Left lung (tissue), 10 donors: Measurements from ENCODE around the gene NMU. TPM values are rescaled to one million over a fixed set of nuclear protein-coding genes. Genes with fewer than 3 reads are reported as not detected.
"Not testable (repeated sequence)": the region's sequence is repeated elsewhere in the genome, so short reads cannot be mapped to it uniquely, and the experiment has no call there.

Experiments used
- ATAC-seq: fragments of 200-7000 bp; cut with Tn5 transposase; one replicate; pipeline ENCODE4 v1.9.1; 2020; ENCODE audit warnings: moderate library complexity
- DNase-seq, 4 donors: peaks; one replicate each; pipeline ENCODE4 v3.0.0-alpha.2; 2013 to 2020
- H3K27ac ChIP-seq, 2 donors: fragments of 200-600 bp; sonication (generic) in 1 of 2; one replicate each; pipeline versions ENCODE4 v1.5.0 to v1.8.0; 2020 to 2021
- H3K27me3 ChIP-seq, 2 donors: fragments of 200-600 bp; sonication (generic) in 1 of 2; one replicate each; pipeline versions ENCODE4 v1.5.0 to v1.8.0; 2020 to 2021
- H3K36me3 ChIP-seq, 2 donors: fragments of 200-600 bp; sonication (generic) in 1 of 2; one replicate each; pipeline versions ENCODE4 v1.5.0 to v1.8.0; 2020 to 2021
- H3K4me1 ChIP-seq, 2 donors: fragments of 200-600 bp; one replicate each; pipeline ENCODE4 v1.8.0; 2021
- H3K4me3 ChIP-seq, 2 donors: fragments of 200-600 bp; sonication (generic) in 1 of 2; one replicate each; pipeline versions ENCODE4 v1.5.0 to v1.8.0; 2020 to 2021; ENCODE audit warnings: mild to moderate bottlenecking in 1 of 2
- H3K9me3 ChIP-seq, 2 donors: fragments of 200-600 bp; sonication (generic) in 1 of 2; one replicate each; pipeline versions ENCODE4 v1.5.0 to v1.8.0; 2020 to 2021
- CTCF ChIP-seq, 2 donors: fragments of 200-600 bp; sonication (generic) in 1 of 2; IDR thresholded peaks; one replicate each; pipeline versions ENCODE4 v1.5.0 to v1.8.0; 2021; ENCODE audit warnings: antibody characterized with exemption in 2 of 2
- intact Hi-C, 2 donors: fragments of 100-400 bp; cut with DNase I; formaldehyde crosslinking; loops; one replicate each; pipeline versions ENCODE4 v1.11.2 to v1.14.2; 2022
- polyA plus RNA-seq, 6 donors: library from polyadenylated mRNA; unstranded; fragments of 120-200 nt; gene quantifications; one replicate each; pipeline ENCODE4 v1.2.1, GENCODE V29; 2013; ENCODE audit not compliant: insufficient read length in 6 of 6
- total RNA-seq, 2 donors: library from RNA; stranded (reverse); fragmentation: NEBNext Ultra II Directional; extraction: Animal tissue kit (Norgen Biotek cat#: 25700); gene quantifications; one replicate each; pipeline ENCODE4 v1.2.1, GENCODE V29; 2021
- donor health status: DM: no; HTN: yes; CAD: no.
- donor health status: DM: no; HTN: no; CAD: no.

Gene NMU
- total and polyA plus RNA-seq, 8 donors, result 0.81 to 36.2 (median 4.7) TPM

GRCh38 chr4:55634417-55635128 is 1.5 kb downstream of the NMU start:
- H3K4me1 ChIP-seq, result peaks cover 2 to 18% of the 10 kb centered on the region in 2 donors
- TF ChIP-seq CTCF (IDR thresholded peaks at IDR 0.05), result no peak
- DNase-seq, result no peak
- H3K4me3 ChIP-seq, result no peak overlapping the region
- no peaks in the 10 kb centered on the region for H3K9me3 ChIP-seq
- H3K27me3 ChIP-seq, result peaks cover 37 to 61% of the 10 kb centered on the region in 2 donors
- no peaks in the 10 kb centered on the region for H3K36me3 ChIP-seq
- intact Hi-C loops, result no loop called here
- no peak for ATAC-seq
- no peak overlapping the region for H3K27ac ChIP-seq

GRCh38 chr4:55633903-55634302 is 2.2 kb downstream of the NMU start:
- intact Hi-C loops, result no loop called here
- H3K36me3 ChIP-seq, result no peaks in the 10 kb centered on the region
- TF ChIP-seq CTCF (IDR thresholded peaks at IDR 0.05), result no peak
- H3K27ac ChIP-seq, result no peak overlapping the region
- DNase-seq (no peak), ATAC-seq (no peak)
- H3K9me3 ChIP-seq, result no peaks in the 10 kb centered on the region
- H3K27me3 ChIP-seq, result peaks cover 37 to 61% of the 10 kb centered on the region in 2 donors
- H3K4me1 ChIP-seq, result peaks cover 2 to 18% of the 10 kb centered on the region in 2 donors
- H3K4me3 ChIP-seq, result no peak overlapping the region

- H3K4me1 ChIP-seq, result no peaks in the 10 kb centered on the region
- H3K36me3 ChIP-seq, result no peaks in the 10 kb centered on the region
- TF ChIP-seq CTCF (IDR thresholded peaks at IDR 0.05), result no peak
- H3K9me3 ChIP-seq, result no peaks in the 10 kb centered on the region
- intact Hi-C loops, result no loop called here
- ATAC-seq (no peak), DNase-seq (no peak)
- H3K27ac ChIP-seq, result no peak overlapping the region
- no peaks in the 10 kb centered on the region for H3K27me3 ChIP-seq
- H3K4me3 ChIP-seq, result no peak overlapping the region
Observed at GRCh38 chr4:55625835-55626234, 10.3 kb downstream of the NMU start.

- ATAC-seq, H3K27me3 ChIP-seq, H3K9me3 ChIP-seq, H3K27ac ChIP-seq, H3K36me3 ChIP-seq, H3K4me3 ChIP-seq, H3K4me1 ChIP-seq, DNase-seq, intact Hi-C loops: not testable (repeated sequence)
Observed at GRCh38 chr4:55624063-55624462, 12.0 kb downstream of the NMU start.

GRCh38 chr4:55618546-55619143 is 17.5 kb downstream of the NMU start:
- intact Hi-C loops, result no loop called here
- Histone ChIP-seq H3K9me3 (no peaks in the 10 kb centered on the region), H3K4me1 (no peaks in the 10 kb centered on the region), H3K27me3 (no peaks in the 10 kb centered on the region), H3K27ac (no peak overlapping the region), H3K4me3 (no peak overlapping the region), H3K36me3 (no peaks in the 10 kb centered on the region)
- TF ChIP-seq CTCF (IDR thresholded peaks at IDR 0.05), result no peak
- DNase-seq, result no peak
- ATAC-seq, result no peak
